Type B pancreatic cell (in vitro differentiated cells): ENCODE measurements around the gene JPH3. TPM values are rescaled to one million over a fixed set of nuclear protein-coding genes. Genes with fewer than 3 reads are reported as not detected.

Source experiments
- DNase-seq: peaks from one replicate; pipeline ENCODE4 v3.0.0; 2021; ENCODE audit warnings: mixed read lengths; ENCODE audit not compliant: unreplicated experiment; ENCODE audit errors: extremely low spot score
- H3K27ac Mint-ChIP-seq: 2 replicates; pipeline ENCODE4 v1.8.0; 2021; ENCODE audit warnings: mild to moderate bottlenecking, mixed read lengths
- H3K27me3 Mint-ChIP-seq: 2 replicates; pipeline ENCODE4 v1.8.0; 2021; ENCODE audit warnings: mixed read lengths
- H3K36me3 Mint-ChIP-seq: 2 replicates; pipeline ENCODE4 v1.8.0; 2021; ENCODE audit warnings: mixed read lengths
- H3K4me1 Mint-ChIP-seq: one replicate; pipeline ENCODE4 v1.8.0; 2021; ENCODE audit warnings: mixed read lengths; ENCODE audit not compliant: unreplicated experiment
- H3K4me3 Mint-ChIP-seq: 2 replicates; pipeline ENCODE4 v1.8.0; 2021; ENCODE audit warnings: mild to moderate bottlenecking, mixed read lengths
- H3K9me3 Mint-ChIP-seq: 2 replicates; pipeline ENCODE4 v1.8.0; 2021; ENCODE audit warnings: mixed read lengths
- CTCF ChIP-seq: fragments of 200-600 bp; sonication (generic); conservative IDR thresholded peaks from 2 replicates; pipeline ENCODE4 v1.5.0; 2021; ENCODE audit warnings: antibody characterized with exemption, mild to moderate bottlenecking
- total RNA-seq: library from RNA; stranded (reverse); gene quantifications from 2 replicates; pipeline ENCODE4 v1.2.1, GENCODE V29; 2021; ENCODE audit warnings: low replicate concordance

JPH3 gene
- total RNA-seq, 1 donor from 2014 or later = 7.2 TPM

GRCh38 chr16:87746178-87746577, 143.9 kb downstream of the JPH3 start:
- Mint-ChIP-seq H3K4me3 (no peak overlapping the region), H3K27ac (no peak overlapping the region), H3K36me3 (peaks cover 13% of the 10 kb centered on the region), H3K9me3 (no peaks in the 10 kb centered on the region), H3K4me1 (no peaks in the 10 kb centered on the region), H3K27me3 (no peaks in the 10 kb centered on the region)
- TF ChIP-seq CTCF = no peak
- no peak for DNase-seq

Other genes with a start within 250 kb of the JPH3 start
- 26.5 and 35.1 TPM in 2 replicates for gene FBXO31, start 218.7 kb upstream of the JPH3 start, total RNA-seq
- 44.4 and 58.5 TPM in 2 replicates for gene MAP1LC3B, start 210.2 kb upstream of the JPH3 start, total RNA-seq
- gene ZCCHC14, start 109.5 kb upstream of the JPH3 start, total RNA-seq = 23.5 and 32.3 TPM in 2 replicates
- 34.4 and 43.4 TPM in 2 replicates for gene KLHDC4, start 163.5 kb downstream of the JPH3 start, total RNA-seq